H1 (cell line): ENCODE measurements around the gene SNRPA1. TPM values are rescaled to one million over a fixed set of nuclear protein-coding genes. Genes with fewer than 3 reads are reported as not detected.

ENCODE experiments used
- CTCF ChIA-PET: fragments of 300-600 bp; sonication (Branson Sonifier 250); formaldehyde crosslinking; loops from one replicate; lab custom pipeline; 2021; ENCODE audit not compliant: partially characterized antibody; lab: Charles Lee
- POLR2A ChIA-PET: fragments of 300-600 bp; sonication (Branson Sonifier 250); formaldehyde crosslinking; loops from one replicate; lab custom pipeline; 2021; ENCODE audit warnings: inconsistent platforms; ENCODE audit not compliant: partially characterized antibody; lab: Charles Lee
- DNase-seq, 2 experiments: peaks; one replicate each; pipeline versions ENCODE4 v3.0.0 to v3.0.0-alpha.2; 2010 to 2022; ENCODE audit warnings: low spot score in 2 of 2, low read depth in 1 of 2, mixed read lengths in 1 of 2
- FAIRE-seq: peaks from 2 replicates; lab custom pipeline; 2011; peaks lifted over from hg19 to GRCh38; lab: Jason Lieb, UNC
- H2AFZ ChIP-seq: 2 replicates; pipeline ENCODE4 v1.8.1; 2012; ENCODE audit warnings: low read length, inconsistent platforms
- H2AK5ac ChIP-seq: 2 replicates; pipeline ENCODE4 v1.6.1; 2013; ENCODE audit warnings: low read depth, low read length
- H2BK120ac ChIP-seq: replicated peaks from 2 replicates; pipeline ENCODE3; 2013; ENCODE audit warnings: low read depth, low read length, inconsistent platforms
- H2BK12ac ChIP-seq: 2 replicates; pipeline ENCODE4 v1.6.1; 2013; ENCODE audit warnings: low read depth, low read length
- H2BK15ac ChIP-seq: 2 replicates; pipeline ENCODE4 v1.6.1; 2013; ENCODE audit warnings: low read length
- H2BK20ac ChIP-seq: 2 replicates; pipeline ENCODE4 v1.6.1; 2013; ENCODE audit warnings: low read length
- H2BK5ac ChIP-seq: 2 replicates; pipeline ENCODE4 v1.6.1; 2013; ENCODE audit warnings: low read depth, low read length
- H3K14ac ChIP-seq: 2 replicates; pipeline ENCODE4 v1.6.1; 2013; ENCODE audit warnings: inconsistent platforms; ENCODE audit not compliant: insufficient read length
- H3K18ac ChIP-seq: 2 replicates; pipeline ENCODE4 v1.6.1; 2013; ENCODE audit warnings: low read length; ENCODE audit errors: extremely low read depth
- H3K23ac ChIP-seq: 2 replicates; pipeline ENCODE4 v1.6.1; 2013; ENCODE audit warnings: inconsistent platforms; ENCODE audit not compliant: insufficient read length
- H3K23me2 ChIP-seq: 2 replicates; pipeline ENCODE4 v1.6.1; 2013; ENCODE audit warnings: low read depth, low read length
- H3K27ac ChIP-seq: 2 replicates; pipeline ENCODE4 v1.6.1; 2011; ENCODE audit warnings: low read depth, low read length, inconsistent platforms
- H3K27me3 ChIP-seq, 4 experiments: replicated peaks in 1 of 4; 1 replicate in 1 of 4; 2 replicates in 3 of 4; pipeline versions ENCODE4 v1.6.1 to v1.8.1; 2011 to 2013; ENCODE audit warnings: low read length in 3 of 4, mild to moderate bottlenecking in 3 of 4, inconsistent platforms in 2 of 4, mixed read lengths in 2 of 4, moderate library complexity in 1 of 4; ENCODE audit not compliant: control insufficient read depth in 3 of 4, insufficient read depth in 3 of 4; ENCODE audit errors: extremely low read depth in 1 of 4
- H3K36me3 ChIP-seq, 4 experiments: 2 replicates each; pipeline versions ENCODE4 v1.6.1 to v1.8.1; 2011 to 2013; ENCODE audit warnings: mild to moderate bottlenecking in 4 of 4, low read length in 3 of 4, moderate library complexity in 2 of 4, control low read depth in 1 of 4, inconsistent platforms in 1 of 4; ENCODE audit not compliant: insufficient read depth in 4 of 4, control insufficient read depth in 2 of 4
- H3K4ac ChIP-seq: replicated peaks from 2 replicates; pipeline ENCODE3; 2013; ENCODE audit warnings: low read length, low read depth, mixed read lengths, inconsistent platforms; ENCODE audit not compliant: insufficient read length
- H3K4me1 ChIP-seq, 4 experiments: replicated peaks in 1 of 4; 1 replicate in 1 of 4; 2 replicates in 3 of 4; pipeline versions ENCODE4 v1.6.1 to v1.8.1; 2011 to 2013; ENCODE audit warnings: low read length in 3 of 4, inconsistent platforms in 2 of 4, mixed read lengths in 1 of 4; ENCODE audit not compliant: insufficient read depth in 4 of 4, control insufficient read depth in 3 of 4
- H3K4me2 ChIP-seq, 2 experiments: 2 replicates each; pipeline versions ENCODE4 v1.6.1 to v1.8.1; 2011 to 2013; ENCODE audit warnings: low read depth in 2 of 2, low read length in 2 of 2, control low read depth in 1 of 2, inconsistent platforms in 1 of 2, mild to moderate bottlenecking in 1 of 2; ENCODE audit not compliant: insufficient read depth in 1 of 2
- H3K4me3 ChIP-seq, 4 experiments: fragments of 200-600, 300-600 bp in 1 of 4; sonication (generic), shearing (Covaris generic), sonication (Bioruptor Twin) in 1 of 4; 2 replicates each; pipeline versions ENCODE4 v1.5.1 to v1.8.1; 2011 to 2016; ENCODE audit warnings: low read length in 4 of 4, low read depth in 3 of 4, control low read depth in 2 of 4, inconsistent platforms in 2 of 4, mild to moderate bottlenecking in 2 of 4, mixed read lengths in 1 of 4, moderate library complexity in 1 of 4; ENCODE audit not compliant: insufficient read depth in 2 of 4; ENCODE audit errors: extremely low read depth in 1 of 4
- H3K56ac ChIP-seq: replicated peaks from 2 replicates; pipeline ENCODE3; 2013; ENCODE audit warnings: low read depth, mild to moderate bottlenecking, mixed read lengths, low read length, inconsistent platforms; ENCODE audit not compliant: insufficient read length
- H3K79me1 ChIP-seq: 2 replicates; pipeline ENCODE4 v1.6.1; 2013; ENCODE audit warnings: low read depth, low read length, control low read depth
- H3K79me2 ChIP-seq, 2 experiments: 2 replicates each; pipeline versions ENCODE4 v1.6.1 to v1.8.1; 2012 to 2013; ENCODE audit warnings: low read length in 2 of 2, mild to moderate bottlenecking in 2 of 2, inconsistent platforms in 1 of 2; ENCODE audit not compliant: insufficient read depth in 2 of 2, control insufficient read depth in 1 of 2
- H3K9ac ChIP-seq, 4 experiments: replicated peaks in 1 of 4; 1 replicate in 1 of 4; 2 replicates in 3 of 4; pipeline versions ENCODE4 v1.6.1 to v1.8.1; 2011 to 2013; ENCODE audit warnings: low read depth in 3 of 4, low read length in 3 of 4, control low read depth in 2 of 4, mild to moderate bottlenecking in 2 of 4, moderate library complexity in 2 of 4, inconsistent platforms in 1 of 4; ENCODE audit errors: extremely low read depth in 1 of 4
- H3K9me3 ChIP-seq, 2 experiments: 2 replicates each; pipeline versions ENCODE4 v1.6.1 to v1.8.1; 2012 to 2013; ENCODE audit warnings: mild to moderate bottlenecking in 2 of 2, moderate library complexity in 2 of 2, control low read depth in 1 of 2, inconsistent platforms in 1 of 2, low read depth in 1 of 2, low read length in 1 of 2, mixed read lengths in 1 of 2; ENCODE audit not compliant: insufficient read depth in 2 of 2
- H4K20me1 ChIP-seq, 2 experiments: replicated peaks in 1 of 2; 2 replicates each; pipeline versions ENCODE3 to v1.8.1; 2011 to 2013; ENCODE audit warnings: inconsistent platforms in 2 of 2, low read length in 2 of 2, mild to moderate bottlenecking in 1 of 2; ENCODE audit not compliant: insufficient read depth in 2 of 2, control insufficient read depth in 1 of 2
- H4K5ac ChIP-seq: 2 replicates; pipeline ENCODE4 v1.6.1; 2013; ENCODE audit warnings: low read length, low read depth, mixed read lengths, inconsistent platforms; ENCODE audit not compliant: insufficient read length
- H4K8ac ChIP-seq: 2 replicates; pipeline ENCODE4 v1.8.0; 2013; ENCODE audit warnings: mild to moderate bottlenecking, moderate library complexity, low read length, inconsistent platforms; ENCODE audit not compliant: insufficient read depth; ENCODE audit errors: extremely low read depth
- H4K91ac ChIP-seq: replicated peaks from 2 replicates; pipeline ENCODE3; 2013; ENCODE audit warnings: low read length, mixed read lengths, inconsistent platforms; ENCODE audit not compliant: insufficient read length
- EP300 ChIP-seq, 2 experiments: IDR thresholded peaks; 1 replicate in 1 of 2; 2 replicates in 1 of 2; pipeline ENCODE4 v1.6.1; 2011 to 2012; ENCODE audit warnings: low read depth in 2 of 2, low read length in 2 of 2, mild to moderate bottlenecking in 2 of 2, borderline replicate concordance in 1 of 2, inconsistent platforms in 1 of 2, moderate library complexity in 1 of 2
- WGBS, 2 experiments: shearing (Covaris generic) in 1 of 2; methylation state at CpG; one replicate each; pipeline versions ENCODE4 v1.1.6 to v1.1.7; 2013 to 2015; ENCODE audit warnings: low lambda C conversion rate in 2 of 2, mixed read lengths in 2 of 2, inconsistent platforms in 1 of 2, low coverage in 1 of 2, missing lambda C conversion rate in 1 of 2; ENCODE audit not compliant: insufficient replicate concordance in 2 of 2, insufficient coverage in 1 of 2, insufficient read length in 1 of 2; ENCODE audit errors: extremely low coverage in 1 of 2, missing lambda C conversion rate in 1 of 2; 5-methylcytosine and 5-hydroxymethylcytosine counted together
- polyA plus RNA-seq, 7 experiments: library from polyadenylated mRNA; depleted of rRNA in 3 of 7; stranded (reverse) in 5 of 7; unstranded in 2 of 7; fragments of >200 nt in 5 of 7; fragments of 200-250 nt in 2 of 7; gene quantifications; 1 replicate in 5 of 7; 2 replicates in 1 of 7; 4 replicates in 1 of 7; pipeline versions ENCODE4 v1.2.1 to v1.2.3, GENCODE V29; 2011 to 2013; ENCODE audit warnings: missing spikeins in 2 of 7, mixed read lengths in 2 of 7
- total RNA-seq: library from RNA; stranded (reverse); fragmentation: NEBNext Ultra II Directional; extraction: Animal tissue kit (Norgen Biotek cat#: 25700); gene quantifications from 2 replicates; pipeline ENCODE4 v1.2.1, GENCODE V29; 2021

SNRPA1 gene
- total and polyA plus RNA-seq, 2 of the 8 experiments (the other 6 are each of a cell fraction or from before 2014, with no cell fraction given) = 140 to 221 TPM

DNA sequence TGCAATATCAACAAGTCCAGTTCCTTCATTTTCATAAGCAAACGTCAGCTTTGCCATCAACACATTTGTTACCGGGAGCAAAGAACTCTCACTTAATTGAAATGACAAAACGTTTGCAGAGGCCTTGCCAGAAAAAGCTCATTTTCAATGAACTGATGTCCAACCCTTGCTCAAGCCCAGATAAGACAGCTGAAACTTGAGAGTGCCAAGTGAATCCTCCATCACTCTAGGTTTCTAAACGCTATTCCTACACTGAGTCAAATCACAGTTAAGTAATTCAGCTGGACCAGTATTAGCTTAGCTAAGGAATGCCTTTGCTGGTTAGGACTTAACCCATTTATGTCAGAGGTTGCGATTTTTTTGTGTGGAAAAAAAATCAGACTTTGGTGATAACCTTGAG is 54.7 kb downstream of the SNRPA1 start:
- no peak overlapping the region; a peak in 1 of 7 replicates for H3K9ac ChIP-seq
- H3K23ac ChIP-seq = no peak overlapping the region
- H4K20me1 ChIP-seq = peaks cover 34% of the 10 kb centered on the region in 2 experiments
- WGBS, 2 experiments = 83% methylated on average over 5 of the region's 5 CpGs; no CpG with 5 or more reads in 1 of the 2 experiments
- no peak overlapping the region for H3K56ac ChIP-seq
- DNase-seq = no peak
- no peak overlapping the region for H4K91ac ChIP-seq
- H3K4ac ChIP-seq = no peak overlapping the region
- peaks cover 44 to 94% of the 10 kb centered on the region in 2 experiments for H3K79me2 ChIP-seq
- H3K27me3 ChIP-seq = no peaks in the 10 kb centered on the region
- H3K14ac ChIP-seq = no peak overlapping the region
- H2AK5ac ChIP-seq = no peak overlapping the region
- no peak overlapping the region for H3K4me3 ChIP-seq
- H3K18ac ChIP-seq = no peak overlapping the region
- FAIRE-seq = no peak
- H3K23me2 ChIP-seq = no peaks in the 10 kb centered on the region
- no peak overlapping the region for H2BK120ac ChIP-seq
- peaks cover 22% of the 10 kb centered on the region for H3K79me1 ChIP-seq
- CTCF ChIA-PET = interaction anchor here (0.9 to 4.6 kb wide), 11 partner anchors 13 to 231 kb away, joined by 3 to 27 read pairs (median 4); no protein-coding TSS in a partner anchor
- H4K8ac ChIP-seq = no peak overlapping the region
- peaks cover 3 to 21% (median 8%) of the 10 kb centered on the region in 4 experiments; a peak in 5 of 7 replicates for H3K4me1 ChIP-seq
- H3K36me3 ChIP-seq = peaks cover 0 to 2% (median under 1%) of the 10 kb centered on the region in 4 experiments; a peak in 4 of 8 replicates
- no peak overlapping the region for H2AFZ ChIP-seq
- H2BK5ac ChIP-seq = no peak overlapping the region
- no peak for TF ChIP-seq EP300 (IDR thresholded peaks at IDR 0.05; ENCODE audit: borderline replicate concordance in 1 of 2, low read depth in 2 of 2, low read length in 2 of 2)
- TF ChIP-seq, all 59 proteins: peak for 0
- no peaks in the 10 kb centered on the region for H3K9me3 ChIP-seq
- no peak overlapping the region for H3K4me2 ChIP-seq
- H4K5ac ChIP-seq = no peak overlapping the region
- no peak overlapping the region for H3K27ac ChIP-seq
- POLR2A ChIA-PET = interaction anchor here (1.0 kb wide), 1 partner anchor 11 kb away, joined by 7 read pairs; the partner anchor contains the start of gene CHSY1
- no peak overlapping the region for H2BK15ac ChIP-seq
- H2BK12ac ChIP-seq = no peak overlapping the region
- no peak overlapping the region for H2BK20ac ChIP-seq
